Right forelimb (tissue), 1 donor: ENCODE data around the gene NPSR1.

ENCODE experiments used
- DNase-seq: peaks from one replicate; pipeline ENCODE4 v3.0.0-alpha.2; 2018

Gene NPSR1

GRCh38 chr7:34723338-34723737 lies 65.3 kb downstream of the NPSR1 start:
- no peak for DNase-seq

- no peak for DNase-seq
These were observed 66.0 kb downstream of the NPSR1 start for GRCh38 chr7:34723866-34724490.

GRCh38 chr7:34726221-34726620 lies 68.2 kb downstream of the NPSR1 start:
- DNase-seq = no peak

GRCh38 chr7:34727464-34727995 lies 69.5 kb downstream of the NPSR1 start:
- no peak for DNase-seq

GRCh38 chr7:34728156-34728555 lies 70.1 kb downstream of the NPSR1 start:
- no peak for DNase-seq

GRCh38 chr7:34734771-34735170 lies 76.8 kb downstream of the NPSR1 start:
- DNase-seq = no peak

- DNase-seq = no peak
These were observed 77.5 kb downstream of the NPSR1 start for GRCh38 chr7:34735526-34735925.

- no peak for DNase-seq
These were observed 81.8 kb downstream of the NPSR1 start for GRCh38 chr7:34739651-34740300.

GRCh38 chr7:34740840-34741239 lies 82.8 kb downstream of the NPSR1 start:
- no peak for DNase-seq

GRCh38 chr7:34747176-34747781 lies 89.3 kb downstream of the NPSR1 start:
- DNase-seq = no peak

- DNase-seq = no peak
These were observed 90.1 kb downstream of the NPSR1 start for GRCh38 chr7:34747867-34748727.

GRCh38 chr7:34748728-34749089 lies 90.7 kb downstream of the NPSR1 start:
- DNase-seq = no peak

GRCh38 chr7:34749446-34749845 lies 91.4 kb downstream of the NPSR1 start:
- DNase-seq = no peak

GRCh38 chr7:34750209-34750608 lies 92.2 kb downstream of the NPSR1 start:
- no peak for DNase-seq

- DNase-seq = no peak
These were observed 92.6 kb downstream of the NPSR1 start for GRCh38 chr7:34750636-34751035.

GRCh38 chr7:34751725-34752643 lies 94.0 kb downstream of the NPSR1 start:
- no peak for DNase-seq

GRCh38 chr7:34752929-34753328 lies 94.9 kb downstream of the NPSR1 start:
- no peak for DNase-seq

GRCh38 chr7:34755008-34755407 lies 97.0 kb downstream of the NPSR1 start:
- DNase-seq = no peak

GRCh38 chr7:34756025-34756437 lies 98.0 kb downstream of the NPSR1 start:
- DNase-seq = no peak

GRCh38 chr7:34756691-34757090 lies 98.7 kb downstream of the NPSR1 start:
- DNase-seq = no peak

GRCh38 chr7:34757570-34758110 lies 99.6 kb downstream of the NPSR1 start:
- DNase-seq = no peak

- DNase-seq = no peak
These were observed 100.1 kb downstream of the NPSR1 start for GRCh38 chr7:34758111-34758601.
